ENCODE measurements around the gene PNPLA2. TPM values are rescaled to one million over a fixed set of nuclear protein-coding genes. Genes with fewer than 3 reads are reported as not detected.

The PNPLA2 gene
- total RNA-seq, 1 experiment from 2014 or later = 66.5 TPM

DNA sequence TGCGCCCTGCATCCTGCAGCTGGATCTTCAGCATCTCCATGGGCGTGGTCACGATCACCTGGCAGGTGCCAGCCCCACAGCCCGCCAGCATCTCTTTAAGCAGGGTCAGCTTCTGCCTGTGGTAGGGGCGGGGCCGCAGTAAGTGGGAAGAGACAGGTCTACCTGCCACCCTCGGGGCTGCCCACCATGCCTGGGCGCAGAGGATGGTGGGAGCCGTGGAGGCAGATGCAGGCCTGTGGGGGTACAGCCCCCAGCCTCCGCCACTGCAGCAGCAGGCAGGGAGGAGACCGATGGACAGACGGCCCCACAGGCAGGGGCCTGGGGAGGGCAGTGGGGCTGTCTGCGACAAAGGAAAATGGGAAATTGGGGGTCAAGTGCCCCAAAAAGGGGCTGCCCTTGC is 25.8 kb upstream of the PNPLA2 start (continued):
- TF ChIP-seq, protein P1, sequence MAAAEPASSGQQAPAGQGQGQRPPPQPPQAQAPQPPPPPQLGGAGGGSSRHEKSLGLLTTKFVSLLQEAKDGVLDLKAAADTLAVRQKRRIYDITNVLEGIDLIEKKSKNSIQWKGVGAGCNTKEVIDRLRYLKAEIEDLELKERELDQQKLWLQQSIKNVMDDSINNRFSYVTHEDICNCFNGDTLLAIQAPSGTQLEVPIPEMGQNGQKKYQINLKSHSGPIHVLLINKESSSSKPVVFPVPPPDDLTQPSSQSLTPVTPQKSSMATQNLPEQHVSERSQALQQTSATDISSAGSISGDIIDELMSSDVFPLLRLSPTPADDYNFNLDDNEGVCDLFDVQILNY (CRISPR knock-in tag; IDR thresholded peaks at IDR 0.05) = no peak
- TF ChIP-seq, protein P2, sequence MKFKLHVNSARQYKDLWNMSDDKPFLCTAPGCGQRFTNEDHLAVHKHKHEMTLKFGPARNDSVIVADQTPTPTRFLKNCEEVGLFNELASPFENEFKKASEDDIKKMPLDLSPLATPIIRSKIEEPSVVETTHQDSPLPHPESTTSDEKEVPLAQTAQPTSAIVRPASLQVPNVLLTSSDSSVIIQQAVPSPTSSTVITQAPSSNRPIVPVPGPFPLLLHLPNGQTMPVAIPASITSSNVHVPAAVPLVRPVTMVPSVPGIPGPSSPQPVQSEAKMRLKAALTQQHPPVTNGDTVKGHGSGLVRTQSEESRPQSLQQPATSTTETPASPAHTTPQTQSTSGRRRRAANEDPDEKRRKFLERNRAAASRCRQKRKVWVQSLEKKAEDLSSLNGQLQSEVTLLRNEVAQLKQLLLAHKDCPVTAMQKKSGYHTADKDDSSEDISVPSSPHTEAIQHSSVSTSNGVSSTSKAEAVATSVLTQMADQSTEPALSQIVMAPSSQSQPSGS (CRISPR knock-in tag; IDR thresholded peaks at IDR 0.05; ENCODE audit: borderline replicate concordance, low read depth) = no peak

DNA sequence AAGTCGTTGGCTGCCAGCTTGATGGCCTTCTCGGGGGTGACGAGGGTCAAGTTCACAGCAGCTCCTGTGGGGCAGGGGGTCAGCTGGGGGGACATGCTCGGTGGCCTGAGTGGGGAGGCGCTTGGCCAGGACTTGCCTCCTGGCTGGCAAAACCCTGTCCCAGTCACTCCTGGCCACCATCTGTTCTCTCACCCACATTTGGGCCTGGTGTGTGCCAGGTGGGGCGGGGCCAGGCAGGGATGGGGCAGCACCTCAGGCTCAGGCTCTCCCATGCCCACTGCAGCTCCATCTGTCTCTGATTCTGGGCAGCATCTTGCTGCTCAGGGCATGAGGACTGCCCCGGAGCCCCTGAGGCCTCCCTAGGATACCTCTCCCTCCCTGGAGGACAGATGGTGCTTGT is 25.2 kb upstream of the PNPLA2 start:
- ATAC-seq = no peak
- Mint-ChIP-seq H3K9me3 (no peaks in the 10 kb centered on the region), H3K4me3 (no peak overlapping the region), H3K36me3 (no peaks in the 10 kb centered on the region), H3K27ac (no peak overlapping the region), H3K27me3 (ENCODE audit: low read depth) (no peaks in the 10 kb centered on the region), H3K4me1 (peaks cover 22% of the 10 kb centered on the region)
- POLR2A ChIA-PET = interaction anchor here (1.0 to 1.6 kb wide), 2 partner anchors 10 to 26 kb away, joined by 3 to 5 read pairs; partner anchors contain the start of gene PNPLA2
- CTCF ChIA-PET = no interaction called here
- DNase-seq (ENCODE audit: low spot score) = no peak
- TF ChIP-seq, protein P3, sequence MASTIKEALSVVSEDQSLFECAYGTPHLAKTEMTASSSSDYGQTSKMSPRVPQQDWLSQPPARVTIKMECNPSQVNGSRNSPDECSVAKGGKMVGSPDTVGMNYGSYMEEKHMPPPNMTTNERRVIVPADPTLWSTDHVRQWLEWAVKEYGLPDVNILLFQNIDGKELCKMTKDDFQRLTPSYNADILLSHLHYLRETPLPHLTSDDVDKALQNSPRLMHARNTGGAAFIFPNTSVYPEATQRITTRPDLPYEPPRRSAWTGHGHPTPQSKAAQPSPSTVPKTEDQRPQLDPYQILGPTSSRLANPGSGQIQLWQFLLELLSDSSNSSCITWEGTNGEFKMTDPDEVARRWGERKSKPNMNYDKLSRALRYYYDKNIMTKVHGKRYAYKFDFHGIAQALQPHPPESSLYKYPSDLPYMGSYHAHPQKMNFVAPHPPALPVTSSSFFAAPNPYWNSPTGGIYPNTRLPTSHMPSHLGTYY (CRISPR knock-in tag; IDR thresholded peaks at IDR 0.05) = no peak
- TF ChIP-seq, protein P4, sequence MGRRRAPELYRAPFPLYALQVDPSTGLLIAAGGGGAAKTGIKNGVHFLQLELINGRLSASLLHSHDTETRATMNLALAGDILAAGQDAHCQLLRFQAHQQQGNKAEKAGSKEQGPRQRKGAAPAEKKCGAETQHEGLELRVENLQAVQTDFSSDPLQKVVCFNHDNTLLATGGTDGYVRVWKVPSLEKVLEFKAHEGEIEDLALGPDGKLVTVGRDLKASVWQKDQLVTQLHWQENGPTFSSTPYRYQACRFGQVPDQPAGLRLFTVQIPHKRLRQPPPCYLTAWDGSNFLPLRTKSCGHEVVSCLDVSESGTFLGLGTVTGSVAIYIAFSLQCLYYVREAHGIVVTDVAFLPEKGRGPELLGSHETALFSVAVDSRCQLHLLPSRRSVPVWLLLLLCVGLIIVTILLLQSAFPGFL (CRISPR knock-in tag; IDR thresholded peaks at IDR 0.05; ENCODE audit: borderline replicate concordance) = no peak
- no peak for TF ChIP-seq NR2C2 (CRISPR knock-in tag; IDR thresholded peaks at IDR 0.05)
- no peak for TF ChIP-seq GRHL2 (CRISPR knock-in tag; IDR thresholded peaks at IDR 0.05; ENCODE audit: insufficient replicate concordance, severe bottlenecking)
- TF ChIP-seq, protein P5, sequence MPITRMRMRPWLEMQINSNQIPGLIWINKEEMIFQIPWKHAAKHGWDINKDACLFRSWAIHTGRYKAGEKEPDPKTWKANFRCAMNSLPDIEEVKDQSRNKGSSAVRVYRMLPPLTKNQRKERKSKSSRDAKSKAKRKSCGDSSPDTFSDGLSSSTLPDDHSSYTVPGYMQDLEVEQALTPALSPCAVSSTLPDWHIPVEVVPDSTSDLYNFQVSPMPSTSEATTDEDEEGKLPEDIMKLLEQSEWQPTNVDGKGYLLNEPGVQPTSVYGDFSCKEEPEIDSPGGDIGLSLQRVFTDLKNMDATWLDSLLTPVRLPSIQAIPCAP (CRISPR knock-in tag; IDR thresholded peaks at IDR 0.05) = no peak
- TF ChIP-seq, protein P6, sequence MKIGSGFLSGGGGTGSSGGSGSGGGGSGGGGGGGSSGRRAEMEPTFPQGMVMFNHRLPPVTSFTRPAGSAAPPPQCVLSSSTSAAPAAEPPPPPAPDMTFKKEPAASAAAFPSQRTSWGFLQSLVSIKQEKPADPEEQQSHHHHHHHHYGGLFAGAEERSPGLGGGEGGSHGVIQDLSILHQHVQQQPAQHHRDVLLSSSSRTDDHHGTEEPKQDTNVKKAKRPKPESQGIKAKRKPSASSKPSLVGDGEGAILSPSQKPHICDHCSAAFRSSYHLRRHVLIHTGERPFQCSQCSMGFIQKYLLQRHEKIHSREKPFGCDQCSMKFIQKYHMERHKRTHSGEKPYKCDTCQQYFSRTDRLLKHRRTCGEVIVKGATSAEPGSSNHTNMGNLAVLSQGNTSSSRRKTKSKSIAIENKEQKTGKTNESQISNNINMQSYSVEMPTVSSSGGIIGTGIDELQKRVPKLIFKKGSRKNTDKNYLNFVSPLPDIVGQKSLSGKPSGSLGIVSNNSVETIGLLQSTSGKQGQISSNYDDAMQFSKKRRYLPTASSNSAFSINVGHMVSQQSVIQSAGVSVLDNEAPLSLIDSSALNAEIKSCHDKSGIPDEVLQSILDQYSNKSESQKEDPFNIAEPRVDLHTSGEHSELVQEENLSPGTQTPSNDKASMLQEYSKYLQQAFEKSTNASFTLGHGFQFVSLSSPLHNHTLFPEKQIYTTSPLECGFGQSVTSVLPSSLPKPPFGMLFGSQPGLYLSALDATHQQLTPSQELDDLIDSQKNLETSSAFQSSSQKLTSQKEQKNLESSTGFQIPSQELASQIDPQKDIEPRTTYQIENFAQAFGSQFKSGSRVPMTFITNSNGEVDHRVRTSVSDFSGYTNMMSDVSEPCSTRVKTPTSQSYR (CRISPR knock-in tag; IDR thresholded peaks at IDR 0.05) = no peak
- no peak for TF ChIP-seq TCF7 (CRISPR knock-in tag; IDR thresholded peaks at IDR 0.05; ENCODE audit: low read depth)
- no peak for TF ChIP-seq ZNF317 (CRISPR knock-in tag; IDR thresholded peaks at IDR 0.05; ENCODE audit: borderline replicate concordance, low read depth)
- no peak for TF ChIP-seq GABPB1 (CRISPR knock-in tag; IDR thresholded peaks at IDR 0.05)

DNA sequence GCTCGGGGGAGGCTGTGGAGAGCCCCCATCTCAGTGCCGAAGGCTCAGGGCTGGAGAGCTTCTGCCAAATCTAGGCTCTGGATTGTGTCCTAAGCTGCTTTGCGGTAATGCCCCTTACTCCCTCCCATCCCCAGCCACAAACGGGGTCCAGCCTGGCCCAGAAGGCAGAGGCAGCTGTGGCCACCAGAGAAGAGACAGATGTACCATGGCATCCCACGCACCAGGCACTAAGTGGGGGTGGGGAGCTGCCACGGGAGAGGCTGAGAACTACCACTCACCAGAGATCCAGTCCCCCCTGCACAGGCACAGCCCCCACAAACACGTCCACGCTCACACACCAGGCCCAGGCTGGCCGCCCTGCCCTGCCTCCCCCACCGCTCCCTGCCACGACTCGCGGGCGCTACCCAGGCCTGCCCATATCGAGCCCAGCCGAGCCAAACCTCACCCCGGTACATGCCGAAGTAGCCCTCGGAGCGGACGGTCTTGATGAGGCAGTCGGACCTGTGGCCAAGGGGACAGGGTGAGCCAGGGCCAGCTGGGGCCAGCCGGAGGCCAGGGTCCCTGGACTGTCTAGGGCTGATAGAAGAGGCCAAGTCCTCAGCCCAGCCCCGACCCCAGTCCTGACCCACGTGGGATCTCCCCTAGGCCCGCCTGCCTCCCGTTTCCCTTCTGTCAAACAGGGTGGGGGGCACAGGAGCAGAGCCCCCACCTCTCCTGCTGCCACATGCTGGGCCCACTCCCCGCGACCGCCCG is 24.5 kb upstream of the PNPLA2 start:
- Mint-ChIP-seq H3K36me3 (no peaks in the 10 kb centered on the region), H3K4me3 (no peak overlapping the region), H3K9me3 (no peaks in the 10 kb centered on the region), H3K27ac (no peak overlapping the region), H3K27me3 (ENCODE audit: low read depth) (no peaks in the 10 kb centered on the region), H3K4me1 (peaks cover 20% of the 10 kb centered on the region)
- CTCF ChIA-PET = no interaction called here
- no peak for ATAC-seq
- POLR2A ChIA-PET = interaction anchor here (1.6 kb wide), 1 partner anchor 11 kb away, joined by 5 read pairs; no protein-coding TSS in a partner anchor
- DNase-seq (ENCODE audit: low spot score) = no peak
- TF ChIP-seq ESRRA (CRISPR knock-in tag; IDR thresholded peaks at IDR 0.05; ENCODE audit: borderline replicate concordance) (no peak), TCF7 (CRISPR knock-in tag; IDR thresholded peaks at IDR 0.05; ENCODE audit: low read depth) (no peak), FOXJ3 (CRISPR knock-in tag; IDR thresholded peaks at IDR 0.05; ENCODE audit: borderline replicate concordance) (no peak), GABPB1 (CRISPR knock-in tag; IDR thresholded peaks at IDR 0.05) (no peak), SP1 (CRISPR knock-in tag; conservative IDR thresholded peaks at IDR 0.05) (no peak)
- TF ChIP-seq, protein P7, sequence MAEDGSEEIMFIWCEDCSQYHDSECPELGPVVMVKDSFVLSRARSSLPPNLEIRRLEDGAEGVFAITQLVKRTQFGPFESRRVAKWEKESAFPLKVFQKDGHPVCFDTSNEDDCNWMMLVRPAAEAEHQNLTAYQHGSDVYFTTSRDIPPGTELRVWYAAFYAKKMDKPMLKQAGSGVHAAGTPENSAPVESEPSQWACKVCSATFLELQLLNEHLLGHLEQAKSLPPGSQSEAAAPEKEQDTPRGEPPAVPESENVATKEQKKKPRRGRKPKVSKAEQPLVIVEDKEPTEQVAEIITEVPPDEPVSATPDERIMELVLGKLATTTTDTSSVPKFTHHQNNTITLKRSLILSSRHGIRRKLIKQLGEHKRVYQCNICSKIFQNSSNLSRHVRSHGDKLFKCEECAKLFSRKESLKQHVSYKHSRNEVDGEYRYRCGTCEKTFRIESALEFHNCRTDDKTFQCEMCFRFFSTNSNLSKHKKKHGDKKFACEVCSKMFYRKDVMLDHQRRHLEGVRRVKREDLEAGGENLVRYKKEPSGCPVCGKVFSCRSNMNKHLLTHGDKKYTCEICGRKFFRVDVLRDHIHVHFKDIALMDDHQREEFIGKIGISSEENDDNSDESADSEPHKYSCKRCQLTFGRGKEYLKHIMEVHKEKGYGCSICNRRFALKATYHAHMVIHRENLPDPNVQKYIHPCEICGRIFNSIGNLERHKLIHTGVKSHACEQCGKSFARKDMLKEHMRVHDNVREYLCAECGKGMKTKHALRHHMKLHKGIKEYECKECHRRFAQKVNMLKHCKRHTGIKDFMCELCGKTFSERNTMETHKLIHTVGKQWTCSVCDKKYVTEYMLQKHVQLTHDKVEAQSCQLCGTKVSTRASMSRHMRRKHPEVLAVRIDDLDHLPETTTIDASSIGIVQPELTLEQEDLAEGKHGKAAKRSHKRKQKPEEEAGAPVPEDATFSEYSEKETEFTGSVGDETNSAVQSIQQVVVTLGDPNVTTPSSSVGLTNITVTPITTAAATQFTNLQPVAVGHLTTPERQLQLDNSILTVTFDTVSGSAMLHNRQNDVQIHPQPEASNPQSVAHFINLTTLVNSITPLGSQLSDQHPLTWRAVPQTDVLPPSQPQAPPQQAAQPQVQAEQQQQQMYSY (CRISPR knock-in tag; IDR thresholded peaks at IDR 0.05) = no peak
- TF ChIP-seq, protein P8, sequence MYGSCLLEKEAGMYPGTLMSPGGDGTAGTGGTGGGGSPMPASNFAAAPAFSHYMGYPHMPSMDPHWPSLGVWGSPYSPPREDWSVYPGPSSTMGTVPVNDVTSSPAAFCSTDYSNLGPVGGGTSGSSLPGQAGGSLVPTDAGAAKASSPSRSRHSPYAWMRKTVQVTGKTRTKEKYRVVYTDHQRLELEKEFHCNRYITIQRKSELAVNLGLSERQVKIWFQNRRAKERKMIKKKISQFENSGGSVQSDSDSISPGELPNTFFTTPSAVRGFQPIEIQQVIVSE (CRISPR knock-in tag; IDR thresholded peaks at IDR 0.05; ENCODE audit: borderline replicate concordance) = no peak
